HCEC 1CT (cell line): ENCODE measurements around the gene RFXAP.
"Not testable (repeated sequence)": the region's sequence is repeated elsewhere in the genome, so short reads cannot be mapped to it uniquely, and the experiment has no call there.

ENCODE experiments used
- DNase-seq: peaks from one replicate; pipeline ENCODE4 v3.0.0-alpha.2; 2017

Gene RFXAP, protein sequence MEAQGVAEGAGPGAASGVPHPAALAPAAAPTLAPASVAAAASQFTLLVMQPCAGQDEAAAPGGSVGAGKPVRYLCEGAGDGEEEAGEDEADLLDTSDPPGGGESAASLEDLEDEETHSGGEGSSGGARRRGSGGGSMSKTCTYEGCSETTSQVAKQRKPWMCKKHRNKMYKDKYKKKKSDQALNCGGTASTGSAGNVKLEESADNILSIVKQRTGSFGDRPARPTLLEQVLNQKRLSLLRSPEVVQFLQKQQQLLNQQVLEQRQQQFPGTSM

GRCh38 chr13:36818804-36819738 is at the start of gene RFXAP:
Gene RFXAP (plus strand): TSS chr13:36819222. CDS start chr13:36819358, 136 bp downstream.
- DNase-seq = peak; percentile 81

GRCh38 chr13:36769545-36769944 is 49.5 kb upstream of the RFXAP start:
- DNase-seq = no peak

DNA sequence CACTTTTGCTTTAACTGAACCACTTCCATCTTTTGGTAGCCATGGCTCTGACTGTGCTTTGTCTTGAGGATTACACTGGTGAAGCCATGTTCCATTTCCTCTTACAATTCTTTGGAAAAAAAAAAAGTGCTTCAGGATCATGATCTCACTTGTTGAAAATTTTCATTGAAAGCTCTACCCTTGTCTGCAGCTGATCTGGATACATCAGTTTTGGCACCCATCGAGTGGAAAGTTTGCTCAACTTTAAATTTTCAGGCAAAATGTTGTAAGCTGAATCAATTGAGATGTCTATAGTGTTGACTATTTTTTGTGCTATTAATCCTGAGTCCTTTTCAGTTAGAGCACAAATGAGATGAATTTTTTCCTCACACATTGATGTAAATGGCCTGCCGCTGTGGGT is 48.3 kb upstream of the RFXAP start:
- DNase-seq = no peak

DNA sequence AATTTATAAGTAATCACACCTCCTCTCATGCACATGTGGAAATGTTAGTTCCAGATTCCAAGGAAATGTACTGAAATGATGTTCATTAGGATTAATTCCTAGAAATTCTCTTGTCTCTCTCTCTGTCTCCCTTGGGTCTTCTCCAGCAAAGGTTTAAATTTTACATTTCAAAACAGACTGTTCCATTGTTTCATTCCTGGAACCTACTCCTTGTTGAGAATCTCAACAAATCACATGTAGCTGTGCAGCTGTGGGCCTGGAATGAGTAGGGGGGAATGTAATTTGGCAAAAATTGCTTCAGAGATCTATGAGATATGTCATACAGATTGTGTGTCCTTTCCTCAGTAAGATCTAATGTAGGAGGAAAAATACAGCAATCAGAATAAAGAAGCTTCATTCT is 46.2 kb upstream of the RFXAP start:
- no peak for DNase-seq

DNA sequence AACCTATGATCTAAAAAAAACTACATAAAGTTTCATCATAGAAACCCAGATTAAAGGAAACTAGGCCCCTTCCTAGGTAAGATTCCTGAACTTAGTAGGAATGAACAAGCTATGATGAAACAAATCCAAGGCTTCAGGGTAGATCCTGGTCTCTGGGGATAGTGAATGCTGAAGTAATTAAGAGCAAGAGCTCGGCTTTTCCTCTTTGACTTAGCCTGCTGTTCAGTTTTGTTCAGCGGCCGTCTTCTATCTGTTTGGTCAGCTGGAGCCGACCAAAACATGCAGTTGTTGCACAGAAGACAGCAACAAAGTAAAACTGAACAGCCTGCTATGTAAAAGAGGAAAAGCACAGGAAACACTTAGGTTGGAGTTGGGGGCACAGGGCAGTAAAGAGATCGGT is 44.1 kb upstream of the RFXAP start:
- DNase-seq = no peak

DNA sequence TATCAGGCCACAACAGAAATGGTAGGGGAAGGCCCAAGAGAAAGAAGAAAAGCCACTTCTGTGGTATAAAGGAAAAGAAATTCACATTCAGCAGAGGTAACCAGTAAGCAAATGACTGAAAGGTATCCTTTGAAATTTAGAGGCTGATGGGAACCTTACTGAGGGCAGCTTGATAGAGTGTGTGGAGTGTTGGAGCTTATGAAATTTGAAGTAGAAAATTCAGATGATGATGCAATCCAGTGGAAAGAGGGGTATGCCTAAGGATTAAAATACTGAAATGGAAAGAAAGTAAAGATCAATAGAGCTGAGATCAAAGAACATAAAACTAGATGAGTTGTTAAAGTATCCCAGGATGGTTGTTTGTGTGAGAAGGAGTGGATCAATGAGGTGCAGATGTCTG is 42.8 kb upstream of the RFXAP start:
- no peak for DNase-seq

- DNase-seq = peak; percentile 43
Observed at GRCh38 chr13:36778083-36778671, 40.8 kb upstream of the RFXAP start.

- no peak for DNase-seq
Observed at GRCh38 chr13:36783890-36784289, 35.1 kb upstream of the RFXAP start.

- DNase-seq = not testable (repeated sequence)
Observed at GRCh38 chr13:36786175-36786574, 32.8 kb upstream of the RFXAP start.

DNA sequence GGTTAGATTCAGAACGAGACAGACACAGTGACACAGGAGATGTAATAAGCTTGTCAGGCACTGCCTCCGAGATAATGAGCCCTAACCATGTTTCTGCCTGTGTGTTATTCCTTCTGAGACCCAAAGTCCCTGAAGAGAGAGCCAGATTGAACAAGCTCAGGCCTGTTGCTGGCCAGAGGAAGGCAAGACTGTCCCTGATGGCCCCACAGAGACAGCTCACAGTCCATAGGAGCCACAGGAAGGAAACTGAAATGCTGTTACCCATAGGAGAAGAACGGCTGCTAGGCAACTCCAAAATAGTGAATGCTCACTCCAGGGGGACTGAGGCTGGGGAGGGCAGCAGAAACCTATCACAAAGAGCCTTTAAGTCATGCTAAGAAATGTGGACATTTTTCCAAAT is 31.8 kb upstream of the RFXAP start:
- DNase-seq = no peak

DNA sequence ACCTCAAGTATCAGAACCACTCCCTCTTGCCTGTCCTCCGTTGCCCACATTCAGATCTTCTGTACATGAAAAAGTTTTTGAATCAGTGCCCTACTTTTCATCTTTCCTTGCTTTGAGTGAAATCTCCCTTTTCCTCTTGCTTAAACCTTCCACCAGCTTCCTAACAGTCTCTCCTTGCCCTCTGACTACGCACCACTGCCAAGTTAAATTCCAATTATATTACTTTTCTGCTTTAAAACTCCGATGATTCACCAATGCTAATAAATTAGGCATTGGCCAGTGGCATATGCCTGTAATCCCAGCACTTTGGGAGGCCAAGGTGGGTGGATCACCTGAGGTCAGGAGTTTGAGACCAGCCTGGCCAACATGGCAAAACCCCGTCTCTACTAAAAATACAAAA is 30.7 kb upstream of the RFXAP start:
- peak; percentile 43 for DNase-seq

DNA sequence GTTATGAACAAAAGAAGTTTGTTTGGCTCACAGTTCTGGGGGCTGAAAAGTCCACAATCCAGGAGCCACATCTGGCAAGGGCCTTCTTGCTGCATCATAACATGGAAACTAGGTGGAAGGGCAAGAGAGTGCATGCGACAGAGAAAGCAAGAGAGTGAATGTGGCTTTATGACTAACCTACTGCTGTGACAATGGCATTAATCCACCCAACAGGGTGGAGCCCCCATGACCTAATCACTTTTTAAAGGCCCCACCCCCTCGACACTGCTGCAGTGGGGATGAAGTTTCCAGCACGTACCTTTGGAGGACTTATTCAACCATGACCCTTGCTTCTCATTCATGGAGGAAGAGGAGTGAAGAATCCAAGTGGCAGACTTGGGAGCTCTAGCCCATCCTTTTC is 30.0 kb upstream of the RFXAP start:
- no peak for DNase-seq

DNA sequence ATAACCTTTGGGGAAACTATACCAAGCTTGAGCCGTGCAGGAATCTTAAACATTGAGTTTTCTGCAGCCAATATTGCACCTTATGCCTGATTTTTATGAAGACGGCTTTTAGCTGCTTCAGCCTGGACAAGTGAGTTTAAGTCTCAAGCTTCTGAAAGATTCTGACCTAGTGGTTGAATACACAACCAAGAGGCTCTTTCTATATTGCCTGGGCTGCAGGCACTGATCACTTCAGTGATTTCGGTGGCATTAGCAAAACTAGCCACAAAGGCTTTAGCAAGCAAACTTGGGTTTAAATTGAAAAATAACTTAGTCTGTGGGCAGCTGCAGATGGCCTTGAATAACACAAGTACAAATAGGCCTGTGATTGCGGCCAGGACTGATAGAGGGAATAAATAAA is 29.3 kb upstream of the RFXAP start:
- no peak for DNase-seq

DNA sequence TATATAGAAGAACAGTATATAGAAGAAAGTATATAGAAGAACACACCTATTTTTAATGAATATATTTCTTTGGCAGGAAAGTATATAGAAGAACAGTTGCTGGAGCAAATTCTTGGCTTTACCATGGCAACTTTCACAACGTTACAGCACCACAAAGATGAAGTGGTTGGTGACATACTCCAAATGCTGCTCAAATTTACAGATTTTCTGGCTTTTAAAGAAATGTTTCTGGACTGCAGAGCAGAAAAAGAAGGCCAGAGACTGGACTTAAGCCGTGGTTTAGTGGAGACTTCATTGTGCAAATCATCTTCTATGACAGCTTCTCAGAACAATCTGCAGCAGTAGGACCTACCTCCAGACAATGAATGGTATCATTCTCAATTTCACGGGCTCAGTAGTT is 24.3 kb upstream of the RFXAP start:
- no peak for DNase-seq

- DNase-seq = no peak
Observed at GRCh38 chr13:36795463-36795862, 23.6 kb upstream of the RFXAP start.

GRCh38 chr13:36796052-36796451 is 23.0 kb upstream of the RFXAP start:
- DNase-seq = no peak

- no peak for DNase-seq
Observed at GRCh38 chr13:36801035-36801434, 18.0 kb upstream of the RFXAP start.

- no peak for DNase-seq
Observed at GRCh38 chr13:36804588-36804987, 14.4 kb upstream of the RFXAP start.

GRCh38 chr13:36806102-36806501 is 12.9 kb upstream of the RFXAP start:
- no peak for DNase-seq

DNA sequence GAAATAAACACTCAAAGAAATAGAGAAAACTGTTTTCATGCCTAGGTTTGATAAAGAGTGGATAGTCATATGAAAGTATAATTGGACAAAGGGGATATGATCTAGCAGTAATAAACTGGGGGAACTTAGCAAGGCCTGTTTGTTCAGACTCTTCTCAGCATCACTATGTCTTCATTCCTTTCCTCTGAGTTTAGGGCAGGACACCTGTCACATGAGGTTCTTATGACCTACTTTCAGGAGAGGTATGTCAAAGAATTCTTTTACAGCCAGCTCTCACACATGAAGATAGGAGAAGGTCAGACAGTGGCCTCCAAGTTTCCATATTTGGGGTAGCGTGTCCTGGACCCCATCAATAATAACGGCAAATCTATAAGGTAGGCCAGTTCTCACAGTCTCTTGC is 11.4 kb upstream of the RFXAP start:
- no peak for DNase-seq

GRCh38 chr13:36813225-36813624 is 5.8 kb upstream of the RFXAP start:
- DNase-seq = no peak

DNA sequence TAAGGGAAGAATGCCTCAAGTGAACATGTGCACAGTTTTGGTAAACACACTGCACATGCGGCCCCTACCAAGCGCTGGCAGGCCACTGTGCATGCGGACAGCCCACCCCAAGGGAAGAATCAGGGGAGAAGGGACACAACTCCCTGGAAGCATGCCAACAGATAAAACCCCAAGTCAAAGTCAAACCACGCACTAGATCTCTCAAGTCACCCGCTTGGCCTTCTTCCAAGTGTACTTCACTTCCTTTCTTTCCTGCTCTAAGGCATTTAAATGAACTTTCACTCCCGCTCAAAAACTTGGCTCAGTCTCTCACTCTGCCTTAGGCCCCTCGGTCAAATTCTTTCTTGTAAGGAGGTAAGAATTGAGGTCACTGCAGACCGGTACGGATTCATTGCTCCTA is 4.6 kb upstream of the RFXAP start:
- DNase-seq = no peak

GRCh38 chr13:36815062-36815461 is 4.0 kb upstream of the RFXAP start:
- DNase-seq = no peak
